NCI-H69 (cell line): Measurements from ENCODE around the gene NMT1.

Source experiments
- DNase-seq: peaks from one replicate; lab custom pipeline; 2025; lab: John Stamatoyannopoulos, UW

NMT1 gene

GRCh38 chr17:45155483-45155882, 94.4 kb downstream of the NMT1 start:
- DNase-seq = no peak

GRCh38 chr17:45156242-45156641, 95.1 kb downstream of the NMT1 start:
- no peak for DNase-seq
